IMR-90 (cell line): ENCODE measurements around the gene TECTA.

Experiments
- BHLHE40 ChIP-seq: fragments of 150-350 bp; IDR thresholded peaks from 2 replicates; pipeline ENCODE4 v1.6.1; 2016; ENCODE audit warnings: mild to moderate bottlenecking, low read depth, low read length
- CEBPB ChIP-seq: IDR thresholded peaks from 2 replicates; pipeline ENCODE4 v1.6.1; 2012; ENCODE audit warnings: low read depth, low read length, improper control_type of control experiment
- CHD1 ChIP-seq: IDR thresholded peaks from 2 replicates; pipeline ENCODE4 v1.6.1; 2012; ENCODE audit warnings: low read depth, low read length, improper control_type of control experiment
- CTCF ChIP-seq: conservative IDR thresholded peaks from 2 replicates; pipeline ENCODE4 v1.5.1; 2012; ENCODE audit warnings: mild to moderate bottlenecking, low read depth, low read length, improper control_type of control experiment
- MAZ ChIP-seq: IDR thresholded peaks from 2 replicates; pipeline ENCODE4 v1.6.1; 2012; ENCODE audit warnings: low read depth, mild to moderate bottlenecking, low read length, improper control_type of control experiment, moderate library complexity, borderline replicate concordance
- MXI1 ChIP-seq: IDR thresholded peaks from 2 replicates; pipeline ENCODE4 v1.6.1; 2012; ENCODE audit warnings: low read depth, mild to moderate bottlenecking, low read length, moderate library complexity, borderline replicate concordance
- POLR2A ChIP-seq: IDR thresholded peaks from 2 replicates; pipeline ENCODE4 v1.6.1; 2012; ENCODE audit warnings: mild to moderate bottlenecking, low read depth, low read length
- RAD21 ChIP-seq: IDR thresholded peaks from 2 replicates; pipeline ENCODE4 v1.6.1; 2012; ENCODE audit warnings: low read length, improper control_type of control experiment
- RCOR1 ChIP-seq: IDR thresholded peaks from 2 replicates; pipeline ENCODE4 v1.6.1; 2012; ENCODE audit warnings: mild to moderate bottlenecking, low read length, improper control_type of control experiment; ENCODE audit not compliant: insufficient replicate concordance
- RFX5 ChIP-seq: IDR thresholded peaks from 2 replicates; pipeline ENCODE4 v1.8.0; 2012; ENCODE audit warnings: low read depth, mild to moderate bottlenecking, low read length, moderate library complexity
- SMC3 ChIP-seq: fragments of 150-350 bp; IDR thresholded peaks from 2 replicates; pipeline ENCODE4 v1.6.1; 2016; ENCODE audit warnings: low read depth, mild to moderate bottlenecking, antibody characterized with exemption, low read length, moderate library complexity
- USF2 ChIP-seq: fragments of 150-350 bp; IDR thresholded peaks from 2 replicates; pipeline ENCODE4 v1.6.1; 2017; ENCODE audit warnings: mild to moderate bottlenecking, antibody characterized with exemption, low read length, low read depth

- TF ChIP-seq RFX5 (no peak), SMC3 (no peak), CTCF (no peak), MXI1 (no peak), POLR2A (no peak), BHLHE40 (no peak), RCOR1 (no peak), CEBPB (no peak), MAZ (no peak), CHD1 (no peak), RAD21 (no peak), USF2 (no peak)
Measured at GRCh38 chr11:121213362-121213893, 112.4 kb downstream of the TECTA start.
